Measurements from ENCODE around the gene OTC. TPM values are rescaled to one million over a fixed set of nuclear protein-coding genes. Genes with fewer than 3 reads are reported as not detected.

OTC gene
- total RNA-seq, 1 donor from 2014 or later: not detected

- H3K4me3 Mint-ChIP-seq (ENCODE audit: unreplicated experiment): no peak overlapping the region
These were observed 79.1 kb downstream of the OTC start for GRCh38 chrX:38431525-38431924.

GRCh38 chrX:38435130-38435529 lies 82.7 kb downstream of the OTC start:
- H3K27ac Mint-ChIP-seq (ENCODE audit: unreplicated experiment): no peak overlapping the region
- H3K4me3 Mint-ChIP-seq (ENCODE audit: unreplicated experiment): no peak overlapping the region
- Histone ChIP-seq H3K4me2 (ENCODE audit: low read length) (no peak overlapping the region), H3K9ac (ENCODE audit: low read length) (no peak overlapping the region), H3K79me2 (ENCODE audit: insufficient read depth, low read length) (no peaks in the 10 kb centered on the region), H2AFZ (ENCODE audit: low read depth, low read length) (no peak overlapping the region), H3K4me1 (ENCODE audit: insufficient read depth, low read length) (no peaks in the 10 kb centered on the region), H3K4me3 (ENCODE audit: insufficient read depth, low read depth, low read length) (no peak overlapping the region), H3K9me3 (ENCODE audit: insufficient read depth, low read depth, low read length) (no peaks in the 10 kb centered on the region), H3K36me3 (ENCODE audit: insufficient read depth, low read length) (no peaks in the 10 kb centered on the region), H3K27me3 (ENCODE audit: insufficient read depth, low read length) (no peaks in the 10 kb centered on the region), H3K27ac (ENCODE audit: low read depth, low read length) (no peak overlapping the region), H4K20me1 (ENCODE audit: insufficient read depth, low read length) (no peaks in the 10 kb centered on the region)
- no peak for FAIRE-seq
- peaks cover 2% of the 10 kb centered on the region for H3K9me3 Mint-ChIP-seq (ENCODE audit: unreplicated experiment)
- no peak for DNase-seq (ENCODE audit: low read depth)
- peaks cover 3% of the 10 kb centered on the region for H3K36me3 Mint-ChIP-seq (ENCODE audit: low read depth, unreplicated experiment)
- no peak for TF ChIP-seq CTCF (IDR thresholded peaks at IDR 0.05; ENCODE audit: insufficient read depth, low read depth, low read length)
- no peak for TF ChIP-seq EZH2 (IDR thresholded peaks at IDR 0.05; ENCODE audit: insufficient read depth, low read length)
- peaks cover 5% of the 10 kb centered on the region for H3K4me1 Mint-ChIP-seq (ENCODE audit: low read depth, unreplicated experiment)
- H3K27me3 Mint-ChIP-seq (ENCODE audit: low read depth, unreplicated experiment): peaks cover 1% of the 10 kb centered on the region

More at GRCh38 chrX:38431525-38431924, 79.1 kb downstream of the OTC start:
- FAIRE-seq (no peak), DNase-seq (ENCODE audit: low read depth) (no peak)
- TF ChIP-seq CTCF (IDR thresholded peaks at IDR 0.05; ENCODE audit: insufficient read depth, low read depth, low read length): no peak
- TF ChIP-seq EZH2 (IDR thresholded peaks at IDR 0.05; ENCODE audit: insufficient read depth, low read length): no peak
- no peak overlapping the region for H2AFZ ChIP-seq (ENCODE audit: low read depth, low read length)
- H3K9me3 ChIP-seq (ENCODE audit: insufficient read depth, low read depth, low read length): no peaks in the 10 kb centered on the region
- Mint-ChIP-seq H3K27me3 (ENCODE audit: low read depth, unreplicated experiment) (peaks cover 1% of the 10 kb centered on the region), H3K27ac (ENCODE audit: unreplicated experiment) (no peak overlapping the region), H3K36me3 (ENCODE audit: low read depth, unreplicated experiment) (peaks cover 3% of the 10 kb centered on the region), H3K4me1 (ENCODE audit: low read depth, unreplicated experiment) (no peaks in the 10 kb centered on the region), H3K9me3 (ENCODE audit: unreplicated experiment) (peaks cover 2% of the 10 kb centered on the region)
- H4K20me1 ChIP-seq (ENCODE audit: insufficient read depth, low read length): no peaks in the 10 kb centered on the region
- H3K9ac ChIP-seq (ENCODE audit: low read length): no peak overlapping the region
- no peaks in the 10 kb centered on the region for H3K79me2 ChIP-seq (ENCODE audit: insufficient read depth, low read length)
- no peaks in the 10 kb centered on the region for H3K36me3 ChIP-seq (ENCODE audit: insufficient read depth, low read length)
- no peak overlapping the region for H3K4me2 ChIP-seq (ENCODE audit: low read length)
- H3K27ac ChIP-seq (ENCODE audit: low read depth, low read length): no peak overlapping the region
- H3K4me1 ChIP-seq (ENCODE audit: insufficient read depth, low read length): no peaks in the 10 kb centered on the region
- H3K27me3 ChIP-seq (ENCODE audit: insufficient read depth, low read length): no peaks in the 10 kb centered on the region
- no peak overlapping the region for H3K4me3 ChIP-seq (ENCODE audit: insufficient read depth, low read depth, low read length)

- no peak overlapping the region for H3K27ac Mint-ChIP-seq (ENCODE audit: unreplicated experiment)
- no peak for TF ChIP-seq CTCF (IDR thresholded peaks at IDR 0.05; ENCODE audit: insufficient read depth, low read depth, low read length)
- no peak for TF ChIP-seq EZH2 (IDR thresholded peaks at IDR 0.05; ENCODE audit: insufficient read depth, low read length)
- DNase-seq (ENCODE audit: low read depth): peak; percentile 15
These were observed 84.7 kb downstream of the OTC start for GRCh38 chrX:38437093-38437492.

More at GRCh38 chrX:38437093-38437492, 84.7 kb downstream of the OTC start:
- Histone ChIP-seq H3K4me3 (ENCODE audit: insufficient read depth, low read depth, low read length) (no peak overlapping the region), H3K79me2 (ENCODE audit: insufficient read depth, low read length) (no peaks in the 10 kb centered on the region), H2AFZ (ENCODE audit: low read depth, low read length) (no peak overlapping the region), H3K27ac (ENCODE audit: low read depth, low read length) (no peak overlapping the region), H3K9me3 (ENCODE audit: insufficient read depth, low read depth, low read length) (no peaks in the 10 kb centered on the region), H4K20me1 (ENCODE audit: insufficient read depth, low read length) (no peaks in the 10 kb centered on the region), H3K4me2 (ENCODE audit: low read length) (no peak overlapping the region), H3K4me1 (ENCODE audit: insufficient read depth, low read length) (no peaks in the 10 kb centered on the region), H3K27me3 (ENCODE audit: insufficient read depth, low read length) (no peaks in the 10 kb centered on the region), H3K36me3 (ENCODE audit: insufficient read depth, low read length) (no peaks in the 10 kb centered on the region), H3K9ac (ENCODE audit: low read length) (no peak overlapping the region)
- Mint-ChIP-seq H3K27me3 (ENCODE audit: low read depth, unreplicated experiment) (no peaks in the 10 kb centered on the region), H3K4me3 (ENCODE audit: unreplicated experiment) (no peak overlapping the region), H3K4me1 (ENCODE audit: low read depth, unreplicated experiment) (peaks cover 7% of the 10 kb centered on the region), H3K9me3 (ENCODE audit: unreplicated experiment) (no peaks in the 10 kb centered on the region), H3K36me3 (ENCODE audit: low read depth, unreplicated experiment) (no peaks in the 10 kb centered on the region)
- FAIRE-seq: peak; percentile 55
